ENCODE results near the gene MYLK2.

MYLK2 gene

DNA sequence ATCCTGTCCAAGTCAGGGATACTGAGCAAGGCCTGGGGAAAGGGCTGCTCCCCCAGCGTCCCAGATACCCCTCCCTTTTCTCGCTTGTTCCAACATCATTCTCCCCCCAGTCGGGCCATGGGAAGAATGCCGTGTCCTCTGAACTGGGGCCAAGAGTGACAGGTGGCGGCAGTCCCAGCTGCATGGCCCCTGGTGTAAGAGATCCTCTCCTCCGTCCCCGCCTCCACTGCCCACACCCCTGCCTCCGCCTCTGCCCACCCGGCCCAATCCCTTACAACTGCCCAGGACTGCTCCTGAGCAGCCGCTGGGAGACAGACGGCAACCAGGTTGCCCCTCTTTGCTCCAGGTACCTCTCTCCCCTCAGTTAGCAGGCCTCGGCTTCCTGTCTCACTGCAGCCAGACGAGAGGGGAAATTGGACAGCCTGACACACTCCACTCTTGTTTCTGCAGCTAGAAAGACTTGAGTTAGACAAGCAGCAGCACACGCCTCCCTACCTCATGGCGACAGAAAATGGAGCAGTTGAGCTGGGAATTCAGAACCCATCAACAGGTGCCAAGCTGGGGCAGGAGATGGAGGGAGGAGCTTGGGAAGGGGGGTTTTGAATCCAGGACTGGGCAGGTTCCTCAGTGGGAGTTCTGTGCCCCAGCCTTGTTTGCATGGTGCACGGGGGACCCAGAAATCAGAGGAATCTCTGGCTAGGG is at the start of gene MYLK2:
TSS of gene MYLK2 (plus strand) at position 274 of the 702 bp plus-strand sequence. CDS start at position 499, 225 bp downstream.
- no peak for DNase-seq (ENCODE audit: low spot score)
- no peak within 1 kb of the TSS for H3K27ac ChIP-seq
- POLR2A ChIA-PET (ENCODE audit: low non-redundant PET): no interaction called here
- CTCF ChIA-PET: interaction anchor here (0.6 to 1.1 kb wide), 4 partner anchors 28 to 185 kb away, joined by 3 read pairs; no protein-coding TSS in a partner anchor
- TF ChIP-seq, protein P1, sequence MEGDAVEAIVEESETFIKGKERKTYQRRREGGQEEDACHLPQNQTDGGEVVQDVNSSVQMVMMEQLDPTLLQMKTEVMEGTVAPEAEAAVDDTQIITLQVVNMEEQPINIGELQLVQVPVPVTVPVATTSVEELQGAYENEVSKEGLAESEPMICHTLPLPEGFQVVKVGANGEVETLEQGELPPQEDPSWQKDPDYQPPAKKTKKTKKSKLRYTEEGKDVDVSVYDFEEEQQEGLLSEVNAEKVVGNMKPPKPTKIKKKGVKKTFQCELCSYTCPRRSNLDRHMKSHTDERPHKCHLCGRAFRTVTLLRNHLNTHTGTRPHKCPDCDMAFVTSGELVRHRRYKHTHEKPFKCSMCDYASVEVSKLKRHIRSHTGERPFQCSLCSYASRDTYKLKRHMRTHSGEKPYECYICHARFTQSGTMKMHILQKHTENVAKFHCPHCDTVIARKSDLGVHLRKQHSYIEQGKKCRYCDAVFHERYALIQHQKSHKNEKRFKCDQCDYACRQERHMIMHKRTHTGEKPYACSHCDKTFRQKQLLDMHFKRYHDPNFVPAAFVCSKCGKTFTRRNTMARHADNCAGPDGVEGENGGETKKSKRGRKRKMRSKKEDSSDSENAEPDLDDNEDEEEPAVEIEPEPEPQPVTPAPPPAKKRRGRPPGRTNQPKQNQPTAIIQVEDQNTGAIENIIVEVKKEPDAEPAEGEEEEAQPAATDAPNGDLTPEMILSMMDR (conservative IDR thresholded peaks at IDR 0.05; ENCODE audit: low read depth): no peak

DNA sequence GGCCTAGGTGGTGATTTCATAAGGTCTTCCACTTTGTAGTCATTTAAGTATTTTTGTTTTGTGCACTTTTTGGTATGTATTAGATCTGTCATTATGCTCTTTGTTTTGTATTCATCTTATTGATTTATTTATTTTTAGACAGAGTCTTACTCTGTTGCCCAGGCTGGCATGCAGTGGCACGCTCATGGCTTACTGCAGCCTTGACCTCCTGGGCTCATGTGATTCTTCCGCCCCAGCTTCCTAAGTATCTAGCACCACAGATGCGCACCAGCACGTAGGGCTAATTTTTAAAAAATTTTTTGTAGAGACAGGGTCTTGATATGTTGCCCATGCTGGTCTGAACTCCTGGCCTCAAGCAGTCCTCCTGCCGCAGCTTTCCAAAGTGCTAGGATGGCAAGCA is 49.5 kb upstream of the MYLK2 start:
- TF ChIP-seq, protein P1 (conservative IDR thresholded peaks at IDR 0.05; ENCODE audit: low read depth): no peak
- H3K27ac ChIP-seq: no peak overlapping the region; the same call in 1 of the 2 replicates
- ChIA-PET CTCF (interaction anchor here (0.7 kb wide), 1 partner anchor 204 kb away, joined by 3 read pairs; no protein-coding TSS in a partner anchor), POLR2A (ENCODE audit: low non-redundant PET) (no interaction called here)
- DNase-seq (ENCODE audit: low spot score): no peak

DNA sequence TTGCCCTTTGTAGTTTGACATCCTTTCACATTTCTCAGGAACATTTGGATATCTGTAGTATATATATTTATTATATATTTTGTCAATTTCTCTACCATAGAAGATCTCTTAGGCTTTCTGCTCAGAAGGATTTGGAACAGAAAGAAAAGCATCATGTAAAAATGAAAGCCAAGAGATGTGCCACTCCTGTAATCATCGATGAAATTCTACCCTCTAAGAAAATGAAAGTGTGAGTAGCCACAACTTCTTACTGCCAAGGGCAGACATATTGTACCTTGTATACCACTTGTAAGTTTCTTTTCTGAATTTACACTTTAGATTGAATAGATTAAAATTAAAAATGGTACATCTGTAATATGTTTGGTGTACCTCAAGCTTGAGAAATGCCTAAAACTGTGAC is 48.9 kb upstream of the MYLK2 start:
- DNase-seq (ENCODE audit: low spot score): no peak
- ChIA-PET POLR2A (ENCODE audit: low non-redundant PET) (no interaction called here), CTCF (interaction anchor here (0.7 kb wide), 1 partner anchor 203 kb away, joined by 3 read pairs; no protein-coding TSS in a partner anchor)
- TF ChIP-seq, protein P1 (conservative IDR thresholded peaks at IDR 0.05; ENCODE audit: low read depth): no peak
- no peak overlapping the region for H3K27ac ChIP-seq

DNA sequence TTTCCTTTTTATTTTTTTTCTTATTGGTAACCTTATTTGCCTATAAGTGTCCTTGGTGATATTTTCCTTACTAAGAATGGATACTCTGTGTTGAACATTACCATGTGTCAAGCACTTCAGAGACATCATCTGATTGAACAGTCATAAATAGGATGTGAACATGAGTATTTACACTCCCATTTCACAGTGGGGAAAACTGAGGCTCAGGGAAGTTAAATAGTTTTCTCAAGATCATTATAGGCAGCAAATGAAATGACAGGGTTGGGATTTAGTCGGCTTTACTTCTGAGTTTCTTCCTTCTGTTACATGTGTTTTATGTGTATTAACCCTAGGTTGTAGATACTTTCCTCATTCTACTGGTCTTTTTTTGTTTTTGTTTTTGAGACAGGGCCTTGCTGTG is 44.7 kb upstream of the MYLK2 start:
- CTCF ChIA-PET: interaction anchor here (0.7 kb wide), 1 partner anchor 144 kb away, joined by 3 read pairs; no protein-coding TSS in a partner anchor
- no peak overlapping the region for H3K27ac ChIP-seq
- TF ChIP-seq, protein P1 (conservative IDR thresholded peaks at IDR 0.05; ENCODE audit: low read depth): no peak
- POLR2A ChIA-PET (ENCODE audit: low non-redundant PET): no interaction called here
- no peak for DNase-seq (ENCODE audit: low spot score)

DNA sequence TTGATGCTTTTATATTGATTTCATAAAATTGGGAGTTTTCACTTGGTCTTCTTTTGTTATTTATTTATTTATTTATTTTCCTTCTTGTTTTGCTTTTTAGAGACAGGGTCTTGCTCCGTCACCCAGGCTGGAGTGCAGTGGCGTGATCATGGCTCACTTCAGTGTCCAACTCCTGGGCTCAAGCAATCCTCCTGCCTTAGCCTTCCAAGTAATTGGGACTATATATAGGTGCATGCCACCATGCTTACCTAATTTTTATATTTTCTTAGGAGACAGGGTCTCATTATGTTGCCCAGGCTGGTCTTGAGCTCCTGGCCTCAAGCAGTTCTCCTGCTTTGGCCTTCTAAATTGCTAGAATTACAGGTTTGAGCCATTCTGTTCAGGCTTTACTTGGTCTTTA is 38.3 kb upstream of the MYLK2 start:
- POLR2A ChIA-PET (ENCODE audit: low non-redundant PET): no interaction called here
- CTCF ChIA-PET: interaction anchor here (0.6 kb wide), 1 partner anchor 103 kb away, joined by 3 read pairs; no protein-coding TSS in a partner anchor
- no peak overlapping the region for H3K27ac ChIP-seq
- TF ChIP-seq, protein P1 (conservative IDR thresholded peaks at IDR 0.05; ENCODE audit: low read depth): no peak
- DNase-seq (ENCODE audit: low spot score): no peak

DNA sequence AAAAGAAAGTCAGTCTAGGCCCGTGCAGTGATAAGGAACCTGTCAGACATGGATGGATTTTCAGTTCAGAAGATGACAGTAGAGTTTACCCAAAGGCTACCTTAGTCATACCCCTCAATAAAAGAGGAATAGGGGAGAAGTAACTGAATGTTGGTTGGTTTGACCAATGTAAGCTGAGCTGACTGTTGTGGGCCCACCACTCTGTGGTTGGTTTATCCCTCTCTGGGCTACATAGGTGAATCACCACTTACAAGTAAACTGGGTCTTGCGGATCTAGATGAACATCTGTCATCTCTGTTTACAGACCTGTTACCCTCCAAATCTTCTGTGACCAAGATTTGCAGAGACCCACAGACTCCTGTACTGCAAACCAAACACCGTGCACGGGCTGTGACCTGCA is 37.2 kb upstream of the MYLK2 start:
- no peak overlapping the region for H3K27ac ChIP-seq
- ChIA-PET POLR2A (ENCODE audit: low non-redundant PET) (no interaction called here), CTCF (no interaction called here)
- DNase-seq (ENCODE audit: low spot score): no peak
- TF ChIP-seq, protein P1 (conservative IDR thresholded peaks at IDR 0.05; ENCODE audit: low read depth): no peak
